HG02884 (cell line): ENCODE measurements around the gene RAMACL.
A peak's percentile ranks its signal among the peaks of the same experiment; 100 is the strongest.

Experiments
- ATAC-seq: cut with Tn5 transposase; IDR thresholded peaks from one replicate; pipeline ENCODE4 v1.9.1; 2021; ENCODE audit warnings: mild to moderate bottlenecking, moderate library complexity; ENCODE audit not compliant: unreplicated experiment

Gene RAMACL

GRCh38 chr6:166559662-166560061 is 26.8 kb downstream of the RAMACL start:
- no peak for ATAC-seq

- no peak for ATAC-seq
Measured at GRCh38 chr6:166559211-166559610, 27.3 kb downstream of the RAMACL start.

- ATAC-seq = no peak
Measured at GRCh38 chr6:166558156-166559005, 28.1 kb downstream of the RAMACL start.

- ATAC-seq = no peak
Measured at GRCh38 chr6:166556863-166557322, 29.6 kb downstream of the RAMACL start.

- ATAC-seq = no peak
Measured at GRCh38 chr6:166556336-166556735, 30.1 kb downstream of the RAMACL start.

- ATAC-seq = no peak
Measured at GRCh38 chr6:166555086-166555485, 31.4 kb downstream of the RAMACL start.

- no peak for ATAC-seq
Measured at GRCh38 chr6:166554316-166554715, 32.2 kb downstream of the RAMACL start.

GRCh38 chr6:166553563-166554271 is 32.8 kb downstream of the RAMACL start:
- ATAC-seq = no peak

- ATAC-seq = no peak
Measured at GRCh38 chr6:166552600-166552999, 33.9 kb downstream of the RAMACL start.

GRCh38 chr6:166551754-166552495 is 34.6 kb downstream of the RAMACL start:
- ATAC-seq = no peak

- no peak for ATAC-seq
Measured at GRCh38 chr6:166546653-166547052, 39.8 kb downstream of the RAMACL start.

- no peak for ATAC-seq
Measured at GRCh38 chr6:166545156-166546034, 41.1 kb downstream of the RAMACL start.

- no peak for ATAC-seq
Measured at GRCh38 chr6:166544296-166544605, 42.2 kb downstream of the RAMACL start.

GRCh38 chr6:166543603-166544295 is 42.7 kb downstream of the RAMACL start:
- no peak for ATAC-seq

GRCh38 chr6:166542580-166542912 is 43.9 kb downstream of the RAMACL start:
- ATAC-seq = no peak

- ATAC-seq = no peak
Measured at GRCh38 chr6:166541876-166542579, 44.5 kb downstream of the RAMACL start.

GRCh38 chr6:166541366-166541765 is 45.1 kb downstream of the RAMACL start:
- peak; percentile 20 for ATAC-seq

- peak; percentile 99 for ATAC-seq
Measured at GRCh38 chr6:166540631-166541331, 45.7 kb downstream of the RAMACL start.

GRCh38 chr6:166539543-166539942 is 46.9 kb downstream of the RAMACL start:
- ATAC-seq = no peak
